Stimulated activated CD8-positive, alpha-beta memory T cell treated with anti-CD3 and anti-CD28 coated beads, Interleukin-7, amount 100 ng/mL, for 24 hours (primary cell): ENCODE data around the gene CLEC16A.

Source experiments
- DNase-seq: peaks from one replicate; pipeline ENCODE4 v3.0.0-alpha.2; 2020; ENCODE audit warnings: low read depth

The CLEC16A gene

GRCh38 chr16:11017499-11017898 lies 73.1 kb downstream of the CLEC16A start:
- no peak for DNase-seq

DNA sequence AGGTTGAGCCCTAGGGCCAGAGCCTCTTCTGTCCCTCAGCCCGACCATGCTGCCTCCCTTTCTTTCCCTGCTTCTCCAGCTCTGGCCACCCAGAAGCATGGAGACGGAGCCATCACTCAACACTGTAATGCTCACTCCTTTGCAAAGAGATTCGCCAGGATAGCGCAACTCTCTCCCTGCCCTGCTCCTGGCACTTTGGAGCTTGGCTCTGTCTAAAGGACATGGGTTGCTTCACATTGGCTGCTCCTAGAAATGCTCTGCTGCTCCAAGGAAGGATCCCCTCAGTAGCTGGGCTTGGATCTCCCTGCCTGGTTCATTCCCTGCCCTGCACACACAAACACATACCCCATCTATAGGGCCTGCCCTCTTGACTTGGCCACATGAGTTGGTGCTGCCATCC lies 76.0 kb downstream of the CLEC16A start:
- no peak for DNase-seq

DNA sequence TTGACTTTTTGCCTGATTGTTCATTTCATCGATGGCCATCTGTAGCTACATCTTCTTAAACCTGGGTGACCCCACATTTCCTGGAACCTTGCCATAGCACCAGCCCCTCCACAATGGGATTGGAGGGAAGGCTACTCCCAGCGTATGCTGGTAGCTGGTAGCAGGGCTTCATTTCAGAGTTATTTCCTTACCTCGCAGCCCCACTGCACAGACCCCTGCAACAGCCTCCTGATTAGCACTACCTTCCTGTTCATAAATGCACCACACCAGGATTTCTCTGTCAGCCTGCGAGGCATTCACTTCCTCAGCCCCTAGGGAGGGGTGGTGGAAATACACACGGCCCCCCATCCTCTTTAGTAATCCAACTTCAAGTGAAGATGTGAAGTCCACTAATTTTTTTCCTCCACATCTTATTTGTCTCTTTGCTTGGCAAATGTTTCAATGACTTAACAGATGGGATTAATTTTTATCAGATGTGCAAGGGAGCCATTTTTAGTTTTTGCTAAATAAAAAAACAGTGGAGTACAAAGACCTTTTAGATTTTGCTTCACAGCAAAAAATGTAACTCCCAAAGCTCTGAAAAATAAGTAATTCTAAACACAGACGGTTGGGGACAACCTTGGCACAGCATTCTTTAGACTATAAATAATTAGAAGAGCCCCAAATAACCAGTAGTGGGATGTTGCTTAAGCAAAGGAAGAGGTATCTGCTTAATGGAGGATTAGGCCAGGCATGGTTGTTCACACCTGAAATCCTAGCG lies 76.6 kb downstream of the CLEC16A start:
- DNase-seq: no peak

DNA sequence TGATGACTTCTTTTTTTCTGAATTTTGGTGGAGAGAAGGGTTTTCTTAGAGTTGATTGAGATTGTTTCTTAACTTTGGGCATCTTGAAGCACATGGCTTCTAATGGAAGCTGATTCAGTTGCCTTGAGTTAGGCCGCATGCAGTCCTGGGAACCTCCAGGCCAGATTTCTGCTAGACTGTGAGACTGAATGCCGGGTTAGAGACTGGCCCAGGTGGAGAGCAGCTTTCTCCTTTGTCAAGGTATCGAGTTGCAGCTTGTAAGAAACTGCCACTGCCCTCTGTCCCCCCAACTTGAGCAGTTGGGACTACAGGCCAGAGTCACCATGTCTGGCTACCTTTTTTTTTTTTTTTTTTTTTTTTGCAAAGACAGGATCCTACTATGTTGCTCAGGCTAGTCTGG lies 77.6 kb downstream of the CLEC16A start:
- no peak for DNase-seq

GRCh38 chr16:11023262-11024039 lies 79.1 kb downstream of the CLEC16A start:
- no peak for DNase-seq

- DNase-seq: no peak
Measured at GRCh38 chr16:11024333-11025053, 80.1 kb downstream of the CLEC16A start.

DNA sequence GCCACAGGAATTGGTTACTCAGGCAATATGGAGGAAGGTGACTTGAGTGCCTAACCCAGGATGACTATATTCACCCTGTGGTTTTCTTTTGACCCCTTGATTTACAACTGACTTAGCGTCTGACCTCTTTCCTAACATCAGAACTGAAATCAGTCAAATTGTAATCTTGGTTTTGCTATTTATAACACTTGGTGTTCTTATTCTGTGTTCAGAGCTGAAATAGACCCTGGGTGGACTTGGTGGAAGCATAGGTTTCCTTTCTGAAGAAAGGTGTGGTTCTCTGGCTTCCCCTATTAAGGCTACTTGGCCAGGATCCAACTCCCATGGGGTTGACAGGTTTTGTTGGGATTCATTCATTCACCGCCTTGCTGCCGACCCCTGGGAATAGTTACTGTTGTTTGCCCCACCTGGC lies 80.8 kb downstream of the CLEC16A start:
- DNase-seq: no peak

GRCh38 chr16:11029948-11030347 lies 85.6 kb downstream of the CLEC16A start:
- no peak for DNase-seq

- DNase-seq: no peak
Measured at GRCh38 chr16:11030990-11031510, 86.7 kb downstream of the CLEC16A start.

DNA sequence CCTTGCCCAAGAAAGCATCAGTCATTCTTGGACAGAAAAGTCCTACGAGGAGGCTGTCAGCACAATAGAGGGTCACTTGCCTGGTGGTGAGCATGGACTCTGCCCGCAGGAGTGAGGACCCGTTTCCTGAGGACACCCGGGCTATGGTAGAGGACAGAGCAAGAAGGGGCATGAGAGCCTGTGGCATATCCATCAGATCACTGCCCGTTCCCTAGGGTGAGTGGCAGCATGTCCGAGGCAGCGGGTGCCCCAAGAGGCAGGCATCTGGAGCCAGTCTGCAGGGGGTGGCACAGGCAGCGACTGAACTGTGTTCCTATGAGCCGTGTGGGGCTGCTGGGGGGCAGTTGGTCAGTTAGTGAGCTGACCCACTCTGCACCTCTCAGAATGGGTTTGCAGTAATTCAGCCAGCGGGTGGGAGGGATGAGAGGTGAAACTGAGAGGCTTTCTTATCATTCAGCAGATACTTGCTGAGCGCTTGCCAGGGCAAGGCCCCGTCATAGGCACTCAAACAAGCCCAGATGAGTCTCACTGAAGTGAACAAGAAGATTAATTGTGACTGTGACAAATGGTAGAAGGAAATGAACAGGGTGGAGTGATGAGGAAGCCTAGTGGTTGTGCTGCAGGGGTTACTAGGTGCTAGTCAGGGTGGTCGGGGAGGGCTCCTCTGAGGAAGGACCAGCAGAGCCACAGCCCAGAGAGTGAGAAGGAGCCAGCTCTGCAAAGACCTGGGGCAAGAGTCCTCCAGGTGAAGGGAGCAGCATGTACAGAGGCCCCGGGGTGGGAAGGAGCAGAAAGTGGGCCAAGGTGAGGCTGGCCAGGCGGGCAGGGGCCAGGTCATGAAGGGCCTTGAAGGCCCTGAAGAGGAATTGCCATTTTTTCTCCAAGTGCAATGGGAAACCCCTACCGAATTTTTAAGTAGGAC lies 87.9 kb downstream of the CLEC16A start:
- DNase-seq: no peak

- no peak for DNase-seq
Measured at GRCh38 chr16:11032922-11033291, 88.5 kb downstream of the CLEC16A start.

GRCh38 chr16:11033629-11034420 lies 89.5 kb downstream of the CLEC16A start:
- no peak for DNase-seq

- no peak for DNase-seq
Measured at GRCh38 chr16:11034481-11034931, 90.1 kb downstream of the CLEC16A start.

DNA sequence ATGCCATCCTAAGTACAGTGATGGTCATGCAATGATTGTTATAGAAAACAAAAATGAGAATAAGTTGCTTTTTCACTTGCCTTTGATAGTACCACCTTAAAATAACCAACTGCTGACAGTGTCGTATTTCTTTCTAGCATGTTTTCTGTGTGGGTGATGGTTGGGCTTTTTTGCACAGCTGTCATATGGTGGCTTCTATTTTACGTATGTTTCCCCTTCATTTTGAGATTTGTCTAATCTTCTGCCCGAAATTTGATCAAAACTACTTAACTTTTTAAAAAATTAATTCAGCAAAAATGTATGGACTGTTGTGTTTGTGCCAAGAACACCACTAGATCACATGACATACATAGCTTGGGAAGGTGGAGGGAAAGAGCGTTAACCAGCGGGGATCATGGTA lies 90.7 kb downstream of the CLEC16A start:
- DNase-seq: no peak

- DNase-seq: no peak
Measured at GRCh38 chr16:11036040-11036439, 91.7 kb downstream of the CLEC16A start.

DNA sequence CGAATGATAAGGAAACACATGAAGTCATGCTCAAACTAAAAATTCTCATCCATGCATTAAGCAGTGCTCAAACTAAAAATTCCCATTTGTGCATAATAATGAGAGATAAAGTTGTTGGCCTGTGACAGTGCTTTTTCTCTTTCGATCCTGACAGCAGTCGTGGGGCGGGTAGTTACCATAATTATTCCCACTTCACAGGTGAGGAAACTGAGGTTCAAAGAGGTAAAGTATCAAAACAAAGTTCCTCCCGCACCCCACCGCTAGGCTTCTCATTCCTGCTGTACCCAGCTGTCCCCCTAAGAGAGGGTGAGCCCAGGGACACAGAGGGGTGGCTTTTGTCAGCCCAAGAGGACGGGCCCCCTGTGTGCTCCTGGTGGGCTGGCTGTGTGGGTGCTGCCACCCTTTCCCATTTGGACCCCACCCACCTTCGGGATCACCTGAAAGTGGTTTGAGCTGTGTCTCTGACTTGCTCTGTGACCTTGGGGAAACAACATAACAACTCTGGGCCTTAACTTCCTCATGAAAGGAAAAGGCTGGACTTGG lies 92.6 kb downstream of the CLEC16A start:
- no peak for DNase-seq

GRCh38 chr16:11038305-11038704 lies 93.9 kb downstream of the CLEC16A start:
- DNase-seq: no peak

- no peak for DNase-seq
Measured at GRCh38 chr16:11038777-11039176, 94.4 kb downstream of the CLEC16A start.

GRCh38 chr16:11039726-11040125 lies 95.4 kb downstream of the CLEC16A start:
- DNase-seq: no peak

DNA sequence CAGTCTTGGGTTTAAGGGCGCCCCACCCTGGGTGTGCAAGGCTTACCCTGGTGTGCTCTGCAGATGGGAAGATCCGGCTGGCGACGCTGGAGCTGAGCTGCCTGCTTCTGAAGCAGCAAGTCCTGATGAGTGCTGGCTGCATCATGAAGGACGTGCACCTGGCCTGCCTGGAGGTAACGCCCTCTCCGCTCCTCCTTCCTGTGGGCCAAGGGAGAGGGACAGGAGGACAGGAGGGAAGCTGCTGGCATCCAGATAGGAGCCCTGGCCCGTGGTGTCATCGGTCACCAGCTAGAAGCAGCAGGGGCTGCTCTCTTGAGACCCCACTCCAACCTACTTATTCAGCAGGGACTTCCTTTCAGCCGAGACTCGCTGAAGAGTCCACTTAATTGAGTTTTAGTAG lies 97.8 kb downstream of the CLEC16A start:
- no peak for DNase-seq
